ENCODE measurements around the gene ACTL7B. TPM values are rescaled to one million over a fixed set of nuclear protein-coding genes. Genes with fewer than 3 reads are reported as not detected.

Gene ACTL7B
- total RNA-seq, 1 experiment from 2014 or later: not detected

DNA sequence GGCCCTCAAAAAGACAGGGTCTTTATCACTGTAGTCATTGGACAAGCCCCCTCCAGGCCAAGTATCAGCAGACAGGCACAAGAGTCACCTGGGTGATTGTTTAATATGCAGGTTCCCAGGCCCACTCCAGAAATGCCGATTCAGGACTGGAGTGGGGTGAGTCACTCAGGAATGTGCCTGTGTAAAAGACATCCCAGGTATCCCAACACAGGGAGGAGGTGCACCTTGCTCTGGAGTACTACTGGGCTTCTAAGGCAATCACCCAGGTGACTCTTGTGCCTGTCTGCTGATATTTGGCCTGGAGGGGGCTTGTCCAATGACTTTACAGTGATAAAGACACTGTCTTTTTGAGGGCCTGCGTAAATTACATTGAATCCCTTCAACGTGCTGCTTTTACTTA, 40.6 kb downstream of the ACTL7B start:
- no peaks in the 10 kb centered on the region for H3K9me2 ChIP-seq (replicated peaks; ENCODE audit: insufficient read depth, low read length)
- H3K4me2 ChIP-seq (ENCODE audit: low read depth, low read length, poor library complexity, severe bottlenecking): no peak overlapping the region
- no peaks in the 10 kb centered on the region for H3K9me3 ChIP-seq (ENCODE audit: low read length)
- no peaks in the 10 kb centered on the region for H4K20me1 ChIP-seq (ENCODE audit: insufficient read depth, low read depth, low read length)
- H3K27me3 ChIP-seq (ENCODE audit: low read length): no peaks in the 10 kb centered on the region
- no peak overlapping the region for H3K4me3 ChIP-seq (ENCODE audit: low read length)
- H3K36me3 ChIP-seq (ENCODE audit: insufficient read depth, low read length): no peaks in the 10 kb centered on the region
- H3K27ac ChIP-seq (ENCODE audit: low read length): no peak overlapping the region
- H3K4me1 ChIP-seq (ENCODE audit: low read length): no peaks in the 10 kb centered on the region
- H3K9ac ChIP-seq (ENCODE audit: low read length): no peak overlapping the region
- no peak for DNase-seq
- no peak overlapping the region for H2AFZ ChIP-seq (ENCODE audit: low read length)
- H3K79me2 ChIP-seq (ENCODE audit: low read length): no peaks in the 10 kb centered on the region

DNA sequence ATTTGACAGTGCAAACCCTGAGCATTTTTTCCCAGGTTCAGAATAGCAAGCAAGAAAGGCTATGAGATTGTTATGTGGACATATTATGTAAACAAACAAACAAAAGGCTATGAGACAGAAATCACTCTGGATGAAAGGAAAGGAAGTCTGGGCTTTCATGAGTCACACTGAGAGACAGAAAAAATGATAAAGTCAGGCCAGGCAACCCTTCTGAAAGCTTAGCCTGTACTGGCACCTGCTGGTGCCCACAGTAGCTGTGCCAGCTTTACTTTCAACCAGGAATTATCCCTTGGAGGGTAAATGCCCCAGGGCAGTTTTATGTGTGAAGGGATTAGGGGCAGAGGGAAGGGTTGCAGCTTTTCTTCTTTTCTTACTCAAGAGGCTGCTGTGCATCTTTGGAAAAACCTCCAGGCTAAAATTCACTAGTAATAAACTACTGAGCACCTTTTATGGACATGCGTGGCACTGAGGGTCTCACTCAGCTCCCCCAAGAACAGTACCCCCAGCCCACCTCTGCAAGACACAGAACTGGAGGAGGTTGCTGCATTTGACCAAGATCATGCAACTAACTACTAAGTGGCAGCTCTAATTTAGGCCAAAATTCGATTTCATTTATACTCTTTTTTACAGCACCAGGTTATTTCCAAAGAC, 41.7 kb downstream of the ACTL7B start:
- no peaks in the 10 kb centered on the region for H3K79me2 ChIP-seq (ENCODE audit: low read length)
- no peak overlapping the region for H3K9ac ChIP-seq (ENCODE audit: low read length)
- no peaks in the 10 kb centered on the region for H3K9me2 ChIP-seq (replicated peaks; ENCODE audit: insufficient read depth, low read length)
- H3K4me1 ChIP-seq (ENCODE audit: low read length): no peaks in the 10 kb centered on the region
- no peak overlapping the region for H3K27ac ChIP-seq (ENCODE audit: low read length)
- no peak overlapping the region for H2AFZ ChIP-seq (ENCODE audit: low read length)
- no peaks in the 10 kb centered on the region for H4K20me1 ChIP-seq (ENCODE audit: insufficient read depth, low read depth, low read length)
- H3K4me2 ChIP-seq (ENCODE audit: low read depth, low read length, poor library complexity, severe bottlenecking): no peak overlapping the region
- no peaks in the 10 kb centered on the region for H3K27me3 ChIP-seq (ENCODE audit: low read length)
- H3K9me3 ChIP-seq (ENCODE audit: low read length): no peaks in the 10 kb centered on the region
- H3K36me3 ChIP-seq (ENCODE audit: insufficient read depth, low read length): no peaks in the 10 kb centered on the region
- DNase-seq: no peak
- no peak overlapping the region for H3K4me3 ChIP-seq (ENCODE audit: low read length)

DNA sequence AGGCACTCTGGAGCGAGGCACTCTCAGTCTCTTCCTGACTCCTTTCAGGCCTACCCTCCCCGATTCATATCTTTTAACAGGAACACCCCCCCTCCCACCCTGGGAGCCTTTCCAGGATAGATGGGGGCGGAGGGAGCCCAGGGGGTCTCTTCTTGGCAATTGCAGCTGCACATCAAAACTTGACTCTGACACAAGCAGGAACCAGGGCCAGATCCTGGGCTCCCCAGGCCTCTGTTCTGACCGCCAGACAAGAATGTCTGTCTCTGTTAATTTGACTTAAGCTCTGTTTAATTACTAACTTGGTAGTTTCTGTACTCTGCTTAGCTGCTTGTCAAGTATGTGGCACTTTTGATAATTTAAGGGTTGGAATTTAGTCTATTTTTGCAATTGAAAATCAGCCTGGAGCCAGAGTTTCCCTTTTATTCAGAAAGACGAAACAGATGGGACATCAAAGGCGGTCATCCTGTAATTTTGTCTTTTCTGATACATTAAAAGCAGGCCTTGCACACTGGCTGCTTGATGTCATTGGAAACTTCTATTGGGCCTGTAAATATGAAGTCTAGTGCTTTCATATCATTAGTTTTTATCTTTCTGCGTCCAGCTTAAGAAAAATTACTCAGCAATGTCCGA, 43.3 kb downstream of the ACTL7B start:
- Histone ChIP-seq H3K9me3 (ENCODE audit: low read length) (no peaks in the 10 kb centered on the region), H3K4me3 (ENCODE audit: low read length) (no peak overlapping the region), H3K9me2 (replicated peaks; ENCODE audit: insufficient read depth, low read length) (no peaks in the 10 kb centered on the region), H3K79me2 (ENCODE audit: low read length) (no peaks in the 10 kb centered on the region), H3K4me2 (ENCODE audit: low read depth, low read length, poor library complexity, severe bottlenecking) (no peak overlapping the region), H4K20me1 (ENCODE audit: insufficient read depth, low read depth, low read length) (no peaks in the 10 kb centered on the region), H2AFZ (ENCODE audit: low read length) (no peak overlapping the region), H3K4me1 (ENCODE audit: low read length) (no peaks in the 10 kb centered on the region), H3K27ac (ENCODE audit: low read length) (no peak overlapping the region), H3K36me3 (ENCODE audit: insufficient read depth, low read length) (no peaks in the 10 kb centered on the region), H3K9ac (ENCODE audit: low read length) (no peak overlapping the region), H3K27me3 (ENCODE audit: low read length) (no peaks in the 10 kb centered on the region)
- DNase-seq: no peak

DNA sequence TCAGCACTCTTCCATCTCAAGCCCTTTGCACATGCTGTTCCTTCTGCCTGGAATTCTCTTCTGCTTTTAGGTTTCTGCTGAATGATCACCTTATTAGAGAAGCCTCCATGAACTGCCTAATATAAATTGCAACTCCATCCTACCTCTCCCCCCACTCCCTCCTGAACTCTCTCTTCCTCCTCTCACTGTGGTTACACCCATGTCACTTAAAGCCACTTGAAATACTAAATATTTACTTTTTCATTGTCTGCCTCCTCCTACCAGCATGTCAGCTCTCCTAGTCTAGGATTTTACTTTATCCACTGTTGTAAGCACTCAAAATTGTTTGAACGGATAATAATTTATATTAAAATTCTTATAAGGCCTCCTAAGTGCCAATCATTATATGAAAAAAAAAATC, 43.8 kb downstream of the ACTL7B start:
- H3K9ac ChIP-seq (ENCODE audit: low read length): no peak overlapping the region
- no peaks in the 10 kb centered on the region for H3K36me3 ChIP-seq (ENCODE audit: insufficient read depth, low read length)
- no peaks in the 10 kb centered on the region for H3K4me1 ChIP-seq (ENCODE audit: low read length)
- H3K9me2 ChIP-seq (replicated peaks; ENCODE audit: insufficient read depth, low read length): no peaks in the 10 kb centered on the region
- H3K79me2 ChIP-seq (ENCODE audit: low read length): no peaks in the 10 kb centered on the region
- no peak overlapping the region for H3K4me3 ChIP-seq (ENCODE audit: low read length)
- H2AFZ ChIP-seq (ENCODE audit: low read length): no peak overlapping the region
- H3K27ac ChIP-seq (ENCODE audit: low read length): no peak overlapping the region
- no peaks in the 10 kb centered on the region for H3K9me3 ChIP-seq (ENCODE audit: low read length)
- H4K20me1 ChIP-seq (ENCODE audit: insufficient read depth, low read depth, low read length): no peaks in the 10 kb centered on the region
- peak; percentile 12 for DNase-seq
- H3K4me2 ChIP-seq (ENCODE audit: low read depth, low read length, poor library complexity, severe bottlenecking): no peak overlapping the region
- no peaks in the 10 kb centered on the region for H3K27me3 ChIP-seq (ENCODE audit: low read length)

DNA sequence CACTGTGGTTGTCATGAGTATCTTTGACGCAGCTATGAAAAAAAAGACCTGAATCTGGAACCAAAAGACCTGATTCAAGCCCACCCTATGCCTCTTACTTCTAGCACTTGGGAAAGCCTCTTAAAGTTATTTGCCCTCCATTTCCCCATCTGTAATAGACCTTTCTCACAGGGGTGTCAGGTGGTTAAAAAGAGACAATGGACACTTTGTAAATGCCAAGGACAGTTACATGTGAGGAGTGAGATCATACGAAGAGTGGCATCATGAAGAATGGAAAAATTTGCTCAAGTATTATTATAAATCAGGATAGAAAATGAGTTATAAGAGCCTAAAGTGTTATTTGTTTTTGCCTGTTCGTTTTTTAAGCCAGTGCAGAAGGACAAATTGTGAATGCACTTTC, 46.5 kb downstream of the ACTL7B start:
- H3K4me1 ChIP-seq (ENCODE audit: low read length): no peaks in the 10 kb centered on the region
- no peak for DNase-seq
- H3K9ac ChIP-seq (ENCODE audit: low read length): no peak overlapping the region
- no peaks in the 10 kb centered on the region for H3K79me2 ChIP-seq (ENCODE audit: low read length)
- H3K4me3 ChIP-seq (ENCODE audit: low read length): no peak overlapping the region
- H3K27ac ChIP-seq (ENCODE audit: low read length): no peak overlapping the region
- no peaks in the 10 kb centered on the region for H4K20me1 ChIP-seq (ENCODE audit: insufficient read depth, low read depth, low read length)
- no peak overlapping the region for H3K4me2 ChIP-seq (ENCODE audit: low read depth, low read length, poor library complexity, severe bottlenecking)
- H3K9me2 ChIP-seq (replicated peaks; ENCODE audit: insufficient read depth, low read length): no peaks in the 10 kb centered on the region
- H3K27me3 ChIP-seq (ENCODE audit: low read length): no peaks in the 10 kb centered on the region
- H3K9me3 ChIP-seq (ENCODE audit: low read length): no peaks in the 10 kb centered on the region
- no peaks in the 10 kb centered on the region for H3K36me3 ChIP-seq (ENCODE audit: insufficient read depth, low read length)
- H2AFZ ChIP-seq (ENCODE audit: low read length): no peak overlapping the region

Small RNA genes lying within 50 kb of the gene (small RNA-seq; reads per million reads assigned to genes)
- not detected for gene AL359692.1

Other genes starting within 250 kb of the ACTL7B start
- gene ACTL7A, start 6.3 kb upstream of the ACTL7B start, total RNA-seq (2014; rRNA removed; shearing (Covaris generic); ENCODE audit: low replicate concordance): not detected in 2 replicates
- gene ELP1, start 78.1 kb upstream of the ACTL7B start, total RNA-seq (2014; rRNA removed; shearing (Covaris generic); ENCODE audit: low replicate concordance): 41.4 and 60.3 TPM in 2 replicates
- gene ABITRAM, start 78.4 kb upstream of the ACTL7B start, total RNA-seq (2014; rRNA removed; shearing (Covaris generic); ENCODE audit: low replicate concordance): 9.5 and 22.5 TPM in 2 replicates
- gene CTNNAL1, start 157.5 kb upstream of the ACTL7B start, total RNA-seq (2014; rRNA removed; shearing (Covaris generic); ENCODE audit: low replicate concordance): 26.8 and 31.4 TPM in 2 replicates

Measured in Karpas-422 (cell line).